Mucosa of stomach (tissue), 1 donor: Measurements from ENCODE around the gene BHLHE41.

Source experiments
- H3K27me3 ChIP-seq: one replicate; pipeline ENCODE4 v1.7.0; 2013; ENCODE audit warnings: mild to moderate bottlenecking, low read length; ENCODE audit not compliant: control insufficient read depth, insufficient read depth
- H3K36me3 ChIP-seq: one replicate; pipeline ENCODE4 v1.7.0; 2013; ENCODE audit warnings: low read length; ENCODE audit not compliant: control insufficient read depth, insufficient read depth
- H3K4me1 ChIP-seq: one replicate; pipeline ENCODE4 v1.7.0; 2013; ENCODE audit warnings: mild to moderate bottlenecking, low read length; ENCODE audit not compliant: control insufficient read depth, insufficient read depth
- H3K4me3 ChIP-seq: one replicate; pipeline ENCODE4 v1.7.0; 2013; ENCODE audit warnings: low read length
- H3K9ac ChIP-seq: one replicate; pipeline ENCODE4 v1.7.0; 2013; ENCODE audit warnings: mild to moderate bottlenecking, low read length, moderate library complexity
- H3K9me3 ChIP-seq: one replicate; pipeline ENCODE4 v1.7.0; 2013; ENCODE audit warnings: mild to moderate bottlenecking, low read length, moderate library complexity; ENCODE audit not compliant: control insufficient read depth
- donor health status: Pancreatic carcinoma.

The BHLHE41 gene

GRCh38 chr12:26131936-26132335 is 7.1 kb upstream of the BHLHE41 start:
- peaks cover 10% of the 10 kb centered on the region for H3K4me1 ChIP-seq
- H3K9ac ChIP-seq: no peak overlapping the region
- peaks cover 18% of the 10 kb centered on the region for H3K27me3 ChIP-seq
- no peak overlapping the region for H3K4me3 ChIP-seq
- H3K36me3 ChIP-seq: no peaks in the 10 kb centered on the region
- no peaks in the 10 kb centered on the region for H3K9me3 ChIP-seq

- Histone ChIP-seq H3K4me1 (peaks cover 18% of the 10 kb centered on the region), H3K9ac (no peak overlapping the region), H3K9me3 (no peaks in the 10 kb centered on the region), H3K27me3 (peaks cover 22% of the 10 kb centered on the region), H3K4me3 (no peak overlapping the region), H3K36me3 (no peaks in the 10 kb centered on the region)
Observed at GRCh38 chr12:26130728-26131127, 5.9 kb upstream of the BHLHE41 start.

- H3K36me3 ChIP-seq: no peaks in the 10 kb centered on the region
- H3K9ac ChIP-seq: no peak overlapping the region
- H3K9me3 ChIP-seq: no peaks in the 10 kb centered on the region
- H3K27me3 ChIP-seq: peaks cover 40% of the 10 kb centered on the region
- no peak overlapping the region for H3K4me3 ChIP-seq
- H3K4me1 ChIP-seq: peaks cover 29% of the 10 kb centered on the region
Observed at GRCh38 chr12:26128168-26128567, 3.3 kb upstream of the BHLHE41 start.

GRCh38 chr12:26127404-26127803 is 2.6 kb upstream of the BHLHE41 start:
- H3K4me3 ChIP-seq: no peak overlapping the region
- H3K4me1 ChIP-seq: peaks cover 34% of the 10 kb centered on the region
- no peaks in the 10 kb centered on the region for H3K36me3 ChIP-seq
- H3K9me3 ChIP-seq: no peaks in the 10 kb centered on the region
- H3K27me3 ChIP-seq: peaks cover 46% of the 10 kb centered on the region
- no peak overlapping the region for H3K9ac ChIP-seq

- H3K9ac ChIP-seq: peak overlapping the region; percentile 74
- H3K4me3 ChIP-seq: peak overlapping the region; percentile 82
- H3K36me3 ChIP-seq: no peaks in the 10 kb centered on the region
- H3K27me3 ChIP-seq: peaks cover 51% of the 10 kb centered on the region
- H3K4me1 ChIP-seq: peaks cover 38% of the 10 kb centered on the region
- no peaks in the 10 kb centered on the region for H3K9me3 ChIP-seq
Observed at GRCh38 chr12:26126340-26127284, 1.8 kb upstream of the BHLHE41 start.

- Histone ChIP-seq H3K4me3 (peak overlapping the region; percentile 82), H3K4me1 (peaks cover 41% of the 10 kb centered on the region), H3K36me3 (no peaks in the 10 kb centered on the region), H3K9me3 (no peaks in the 10 kb centered on the region), H3K9ac (peak overlapping the region; percentile 74), H3K27me3 (peaks cover 57% of the 10 kb centered on the region)
Observed at GRCh38 chr12:26125400-26126339, 833 bp upstream of the BHLHE41 start.

GRCh38 chr12:26123482-26123980 is 1.3 kb downstream of the BHLHE41 start:
- Histone ChIP-seq H3K36me3 (no peaks in the 10 kb centered on the region), H3K4me3 (peak overlapping the region; percentile 47), H3K9me3 (no peaks in the 10 kb centered on the region), H3K4me1 (peaks cover 41% of the 10 kb centered on the region), H3K27me3 (peaks cover 55% of the 10 kb centered on the region), H3K9ac (peak overlapping the region; percentile 70)

- Histone ChIP-seq H3K36me3 (no peaks in the 10 kb centered on the region), H3K9me3 (no peaks in the 10 kb centered on the region), H3K4me3 (peak overlapping the region; percentile 47), H3K4me1 (peaks cover 41% of the 10 kb centered on the region), H3K9ac (peak overlapping the region; percentile 70), H3K27me3 (peaks cover 55% of the 10 kb centered on the region)
Observed at GRCh38 chr12:26122681-26123481, 2.0 kb downstream of the BHLHE41 start.

GRCh38 chr12:26122061-26122680 is 2.7 kb downstream of the BHLHE41 start:
- Histone ChIP-seq H3K9me3 (no peaks in the 10 kb centered on the region), H3K9ac (peak overlapping the region; percentile 55), H3K27me3 (peaks cover 51% of the 10 kb centered on the region), H3K36me3 (no peaks in the 10 kb centered on the region), H3K4me1 (peaks cover 41% of the 10 kb centered on the region), H3K4me3 (no peak overlapping the region)

- Histone ChIP-seq H3K9ac (peak overlapping the region; percentile 55), H3K27me3 (peaks cover 48% of the 10 kb centered on the region), H3K4me1 (peaks cover 41% of the 10 kb centered on the region), H3K9me3 (no peaks in the 10 kb centered on the region), H3K36me3 (no peaks in the 10 kb centered on the region), H3K4me3 (no peak overlapping the region)
Observed at GRCh38 chr12:26121323-26122060, 3.3 kb downstream of the BHLHE41 start.
